Gastroesophageal sphincter (tissue), 4 donors: ENCODE data around the gene HSP90AA1. TPM values are rescaled to one million over a fixed set of nuclear protein-coding genes. Genes with fewer than 3 reads are reported as not detected.

Experiments used
- ATAC-seq: fragments of 150-250 bp; one replicate; pipeline ENCODE4 v1.9.1; 2016; ENCODE audit warnings: mild to moderate bottlenecking, moderate library complexity
- H3K27ac ChIP-seq, 4 donors: fragments of 200-600 bp; sonication (generic) in 3 of 4; 1 replicate in 3 of 4; 2 replicates in 1 of 4; pipeline ENCODE4 v1.5.1; 2016 to 2019
- H3K27me3 ChIP-seq: fragments of 200-600 bp; sonication (generic); one replicate; pipeline ENCODE4 v1.5.1; 2019
- H3K36me3 ChIP-seq, 2 donors: fragments of 200-600 bp; sonication (generic); one replicate each; pipeline ENCODE4 v1.5.1; 2019; ENCODE audit warnings: control low read depth in 1 of 2
- H3K4me1 ChIP-seq, 3 donors: fragments of 200-600 bp; sonication (generic); 1 replicate in 2 of 3; 2 replicates in 1 of 3; pipeline ENCODE4 v1.5.1; 2016 to 2019; ENCODE audit warnings: control low read depth in 2 of 3
- H3K4me3 ChIP-seq, 2 donors: fragments of 200-600 bp; sonication (generic); one replicate each; pipeline ENCODE4 v1.5.1; 2019; ENCODE audit warnings: mild to moderate bottlenecking in 1 of 2, moderate library complexity in 1 of 2
- H3K9me3 ChIP-seq, 3 donors: fragments of 200-600 bp; sonication (generic); one replicate each; pipeline ENCODE4 v1.5.1; 2017 to 2019; ENCODE audit warnings: control low read depth in 2 of 3
- EP300 ChIP-seq: sonication (generic); formaldehyde crosslinking; IDR thresholded peaks from one replicate; pipeline ENCODE4 v1.6.1; 2017; ENCODE audit warnings: antibody characterized with exemption, mild to moderate bottlenecking
- POLR2A ChIP-seq, 2 donors: fragments of 450-650 bp; IDR thresholded peaks; one replicate each; pipeline ENCODE4 v1.6.1; 2017; ENCODE audit warnings: antibody characterized with exemption in 2 of 2, mild to moderate bottlenecking in 2 of 2, moderate library complexity in 1 of 2
- POLR2AphosphoS5 ChIP-seq: sonication (generic); formaldehyde crosslinking; IDR thresholded peaks from one replicate; pipeline ENCODE4 v1.6.1; 2017; ENCODE audit warnings: antibody characterized with exemption
- WGBS, 2 donors: methylation state at CpG; one replicate each; pipeline ENCODE4 v1.1.5; 2018; ENCODE audit warnings: low coverage in 1 of 2; 5-methylcytosine and 5-hydroxymethylcytosine counted together
- total RNA-seq, 4 donors: library from RNA; depleted of rRNA; stranded (reverse); fragments of >200 nt; gene quantifications; one replicate each; pipeline ENCODE4 v1.1.0, GENCODE V29; 2016
- TF ChIP-seq, protein P1 (sequence below), 4 experiments: fragments of 200-600 bp in 2 of 4; fragments of 450-650 bp in 2 of 4; sonication (generic) in 1 of 4; IDR thresholded peaks; one replicate each; pipeline ENCODE4 v1.5.1; 2017 to 2019; ENCODE audit warnings: antibody characterized with exemption in 4 of 4, mild to moderate bottlenecking in 2 of 4, moderate library complexity in 2 of 4

HSP90AA1 gene
- total RNA-seq, 4 donors from 2014 or later: 421 to 585 (median 537) TPM

DNA sequence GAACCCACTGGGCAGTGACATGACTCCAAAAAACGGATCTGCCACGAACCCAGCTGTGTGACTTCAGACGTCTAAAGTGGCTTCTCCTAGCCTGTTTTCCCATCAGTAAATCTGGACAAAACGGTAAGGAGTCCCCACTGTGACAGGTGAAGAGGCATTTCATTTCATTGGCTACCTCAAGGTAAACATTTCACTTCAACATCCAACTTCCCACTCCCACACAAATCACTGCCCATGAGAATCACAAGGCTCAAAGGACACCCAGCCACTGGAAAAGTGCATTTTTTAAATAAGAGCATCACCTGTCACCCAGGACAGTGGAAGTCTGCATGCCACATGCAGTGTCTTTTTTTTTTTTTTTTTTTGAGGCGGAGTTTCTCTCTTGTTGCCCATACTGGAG, 27.9 kb downstream of the HSP90AA1 start:
- no peak for TF ChIP-seq POLR2AphosphoS5
- TF ChIP-seq POLR2A (IDR thresholded peaks at IDR 0.05): no peak
- TF ChIP-seq EP300: no peak
- TF ChIP-seq, protein P1, sequence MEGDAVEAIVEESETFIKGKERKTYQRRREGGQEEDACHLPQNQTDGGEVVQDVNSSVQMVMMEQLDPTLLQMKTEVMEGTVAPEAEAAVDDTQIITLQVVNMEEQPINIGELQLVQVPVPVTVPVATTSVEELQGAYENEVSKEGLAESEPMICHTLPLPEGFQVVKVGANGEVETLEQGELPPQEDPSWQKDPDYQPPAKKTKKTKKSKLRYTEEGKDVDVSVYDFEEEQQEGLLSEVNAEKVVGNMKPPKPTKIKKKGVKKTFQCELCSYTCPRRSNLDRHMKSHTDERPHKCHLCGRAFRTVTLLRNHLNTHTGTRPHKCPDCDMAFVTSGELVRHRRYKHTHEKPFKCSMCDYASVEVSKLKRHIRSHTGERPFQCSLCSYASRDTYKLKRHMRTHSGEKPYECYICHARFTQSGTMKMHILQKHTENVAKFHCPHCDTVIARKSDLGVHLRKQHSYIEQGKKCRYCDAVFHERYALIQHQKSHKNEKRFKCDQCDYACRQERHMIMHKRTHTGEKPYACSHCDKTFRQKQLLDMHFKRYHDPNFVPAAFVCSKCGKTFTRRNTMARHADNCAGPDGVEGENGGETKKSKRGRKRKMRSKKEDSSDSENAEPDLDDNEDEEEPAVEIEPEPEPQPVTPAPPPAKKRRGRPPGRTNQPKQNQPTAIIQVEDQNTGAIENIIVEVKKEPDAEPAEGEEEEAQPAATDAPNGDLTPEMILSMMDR (IDR thresholded peaks at IDR 0.05): no peak
- Histone ChIP-seq H3K36me3 (peaks cover 0 to 7% of the 10 kb centered on the region in 2 donors), H3K9me3 (no peaks in the 10 kb centered on the region), H3K4me1 (peaks cover 0 to 15% (median 4%) of the 10 kb centered on the region in 3 donors), H3K27me3 (no peaks in the 10 kb centered on the region), H3K4me3 (no peak overlapping the region), H3K27ac (no peak overlapping the region)
- no peak for ATAC-seq
- 50 to 54% methylated on average over 2 to 4 of the region's 5 CpGs for WGBS, 2 donors

DNA sequence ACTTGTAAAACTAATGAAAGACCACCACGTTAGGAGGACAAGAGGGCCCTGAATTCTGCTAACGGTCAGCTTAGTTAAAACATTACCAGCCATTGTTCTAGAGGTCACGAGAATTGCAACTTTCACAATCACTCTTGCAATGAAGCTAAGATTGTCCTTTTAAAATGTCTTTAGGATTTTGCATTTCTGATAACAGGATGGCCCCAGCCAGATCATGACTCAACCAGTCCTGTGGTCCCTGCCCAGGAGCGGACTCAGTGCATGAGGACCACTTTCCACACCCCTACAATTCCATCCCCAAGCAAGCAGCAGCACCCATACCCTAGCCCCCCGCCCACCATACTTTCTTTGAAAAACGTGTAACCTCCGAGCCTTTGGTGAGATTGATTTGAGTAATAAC, 28.7 kb downstream of the HSP90AA1 start:
- TF ChIP-seq POLR2A (IDR thresholded peaks at IDR 0.05): no peak
- TF ChIP-seq, protein P1 (IDR thresholded peaks at IDR 0.05): no peak
- TF ChIP-seq POLR2AphosphoS5: no peak
- no peak for TF ChIP-seq EP300
- Histone ChIP-seq H3K9me3 (no peaks in the 10 kb centered on the region), H3K4me3 (no peak overlapping the region), H3K27me3 (no peaks in the 10 kb centered on the region), H3K4me1 (peaks cover 0 to 9% (median 4%) of the 10 kb centered on the region in 3 donors), H3K36me3 (peaks cover 0 to 15% of the 10 kb centered on the region in 2 donors), H3K27ac (no peak overlapping the region)
- ATAC-seq: no peak
- WGBS, 2 donors: 56 to 61% methylated on average over 7 of the region's 7 CpGs

GRCh38 chr14:102057480-102058114, 29.2 kb downstream of the HSP90AA1 start:
- H3K36me3 ChIP-seq: peaks cover 0 to 21% of the 10 kb centered on the region in 2 donors
- H3K4me3 ChIP-seq: no peak overlapping the region
- no peak for TF ChIP-seq POLR2AphosphoS5
- TF ChIP-seq, protein P1 (IDR thresholded peaks at IDR 0.05): no peak
- TF ChIP-seq EP300: no peak
- no peak for TF ChIP-seq POLR2A (IDR thresholded peaks at IDR 0.05)
- no peak for ATAC-seq
- no peaks in the 10 kb centered on the region for H3K27me3 ChIP-seq
- no peak overlapping the region for H3K27ac ChIP-seq
- H3K9me3 ChIP-seq: no peaks in the 10 kb centered on the region
- 38 to 59% methylated on average over 6 to 10 of the region's 10 CpGs for WGBS, 2 donors
- peaks cover 0 to 4% (median under 1%) of the 10 kb centered on the region in 3 donors for H3K4me1 ChIP-seq

GRCh38 chr14:102056694-102057442, 30.0 kb downstream of the HSP90AA1 start:
- Histone ChIP-seq H3K4me3 (no peak overlapping the region), H3K9me3 (no peaks in the 10 kb centered on the region), H3K4me1 (no peaks in the 10 kb centered on the region), H3K27me3 (no peaks in the 10 kb centered on the region), H3K36me3 (peaks cover 0 to 28% of the 10 kb centered on the region in 2 donors), H3K27ac (no peak overlapping the region)
- ATAC-seq: no peak
- WGBS, 2 donors: 79% methylated on average over 12 to 25 of the region's 31 CpGs
- no peak for TF ChIP-seq POLR2A (IDR thresholded peaks at IDR 0.05)
- TF ChIP-seq EP300: no peak
- TF ChIP-seq POLR2AphosphoS5: no peak
- TF ChIP-seq, protein P1 (IDR thresholded peaks at IDR 0.05): no peak
